ENCODE data around the gene TMEM140.

- TF ChIP-seq CHD2 (IDR thresholded peaks at IDR 0.05; ENCODE audit: low read depth, low read length) (no peak), ZNF655 (CRISPR knock-in tag; IDR thresholded peaks at IDR 0.05) (no peak), GTF2F1 (IDR thresholded peaks at IDR 0.05; ENCODE audit: low read depth, low read length) (no peak), GABPB2 (CRISPR knock-in tag; conservative IDR thresholded peaks at IDR 0.05) (no peak), GATA2 (CRISPR knock-in tag; IDR thresholded peaks at IDR 0.05) (no peak), CTCF (IDR thresholded peaks at IDR 0.05 in 2 of 3, conservative IDR thresholded peaks at IDR 0.05 in 1 of 3; ENCODE audit: insufficient read depth in 2 of 3, low read depth in 1 of 3, low read length in 3 of 3) (no peak), EZH2 (IDR thresholded peaks at IDR 0.05; ENCODE audit: borderline replicate concordance, low read depth, low read length) (no peak), SMARCC2 (IDR thresholded peaks at IDR 0.05; ENCODE audit: low read depth) (no peak), ZNF551 (CRISPR knock-in tag; IDR thresholded peaks at IDR 0.05) (no peak), HNRNPL (IDR thresholded peaks at IDR 0.05; ENCODE audit: low read depth, low read length) (no peak), MYC (IDR thresholded peaks at IDR 0.05; ENCODE audit: low read depth, low read length) (no peak), MYC (CRISPR knock-in tag; IDR thresholded peaks at IDR 0.05; ENCODE audit: borderline replicate concordance, low read depth) (no peak), TEAD4 (IDR thresholded peaks at IDR 0.05; ENCODE audit: low read length) (no peak), TEAD4 (CRISPR knock-in tag; IDR thresholded peaks at IDR 0.05; ENCODE audit: borderline replicate concordance) (no peak), ZKSCAN1 (IDR thresholded peaks at IDR 0.05; ENCODE audit: low read depth, low read length) (no peak)
Measured at GRCh38 chr7:135195968-135196629, 48.2 kb downstream of the TMEM140 start.

Measured in K562 (cell line).